ENCODE results near the gene FMNL2. TPM values are rescaled to one million over a fixed set of nuclear protein-coding genes. Genes with fewer than 3 reads are reported as not detected.

Gene FMNL2
- polyA plus RNA-seq, 1 donor: 35.3 TPM

- H3K36me3 ChIP-seq (ENCODE audit: control insufficient read depth, insufficient read depth, low read length): no peaks in the 10 kb centered on the region
- H3K4me3 ChIP-seq (ENCODE audit: low read length): no peak overlapping the region
- no peak for DNase-seq
Measured at GRCh38 chr2:152433791-152434190, 98.8 kb downstream of the FMNL2 start.

GRCh38 chr2:152434395-152435182 lies 99.6 kb downstream of the FMNL2 start:
- Histone ChIP-seq H3K4me1 (ENCODE audit: control insufficient read depth, insufficient read depth, low read length) (no peaks in the 10 kb centered on the region), H3K36me3 (ENCODE audit: control insufficient read depth, insufficient read depth, low read length) (no peaks in the 10 kb centered on the region), H3K9me3 (ENCODE audit: control insufficient read depth, low read depth, low read length) (no peaks in the 10 kb centered on the region), H3K27me3 (ENCODE audit: control insufficient read depth, insufficient read depth, low read length) (no peaks in the 10 kb centered on the region), H3K27ac (ENCODE audit: low read length) (no peak overlapping the region), H3K4me3 (ENCODE audit: low read length) (no peak overlapping the region)
- DNase-seq: peak in 1 of 2 donors; percentile 45
- no CpG with 5 or more reads among the region's 1 CpG for WGBS (ENCODE audit: insufficient coverage, low lambda C conversion rate)

More at GRCh38 chr2:152433791-152434190, 98.8 kb downstream of the FMNL2 start:
- Histone ChIP-seq H3K27ac (ENCODE audit: low read length) (no peak overlapping the region), H3K9me3 (ENCODE audit: control insufficient read depth, low read depth, low read length) (no peaks in the 10 kb centered on the region), H3K27me3 (ENCODE audit: control insufficient read depth, insufficient read depth, low read length) (no peaks in the 10 kb centered on the region), H3K4me1 (ENCODE audit: control insufficient read depth, insufficient read depth, low read length) (no peaks in the 10 kb centered on the region)
- 74% methylated on average over 2 of the region's 2 CpGs for WGBS (ENCODE audit: insufficient coverage, low lambda C conversion rate)

DNA sequence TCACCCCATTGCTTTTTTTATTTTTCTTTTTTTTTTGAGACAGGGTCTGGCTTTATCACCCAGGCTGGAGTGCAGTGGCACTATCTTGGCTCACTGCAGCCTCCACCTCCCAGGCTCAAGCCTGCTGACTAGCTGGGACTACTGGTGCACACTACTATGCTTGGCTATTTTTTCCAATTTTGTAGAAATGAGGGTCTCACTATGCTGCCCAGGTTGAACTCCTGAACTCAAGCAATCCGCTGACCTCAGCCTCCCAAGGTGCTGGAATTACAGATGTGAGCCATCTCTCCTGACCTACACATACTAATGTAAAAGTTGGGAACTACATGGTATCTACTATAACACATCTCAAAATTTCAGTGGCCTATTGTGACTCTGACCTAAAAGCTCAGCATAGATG lies 101.2 kb downstream of the FMNL2 start:
- Histone ChIP-seq H3K36me3 (ENCODE audit: control insufficient read depth, insufficient read depth, low read length) (no peaks in the 10 kb centered on the region), H3K27ac (ENCODE audit: low read length) (no peak overlapping the region), H3K4me1 (ENCODE audit: control insufficient read depth, insufficient read depth, low read length) (no peaks in the 10 kb centered on the region), H3K4me3 (ENCODE audit: low read length) (no peak overlapping the region), H3K9me3 (ENCODE audit: control insufficient read depth, low read depth, low read length) (no peaks in the 10 kb centered on the region), H3K27me3 (ENCODE audit: control insufficient read depth, insufficient read depth, low read length) (no peaks in the 10 kb centered on the region)
- no peak for DNase-seq
- WGBS (ENCODE audit: insufficient coverage, low lambda C conversion rate): no CpG with 5 or more reads among the region's 1 CpG

DNA sequence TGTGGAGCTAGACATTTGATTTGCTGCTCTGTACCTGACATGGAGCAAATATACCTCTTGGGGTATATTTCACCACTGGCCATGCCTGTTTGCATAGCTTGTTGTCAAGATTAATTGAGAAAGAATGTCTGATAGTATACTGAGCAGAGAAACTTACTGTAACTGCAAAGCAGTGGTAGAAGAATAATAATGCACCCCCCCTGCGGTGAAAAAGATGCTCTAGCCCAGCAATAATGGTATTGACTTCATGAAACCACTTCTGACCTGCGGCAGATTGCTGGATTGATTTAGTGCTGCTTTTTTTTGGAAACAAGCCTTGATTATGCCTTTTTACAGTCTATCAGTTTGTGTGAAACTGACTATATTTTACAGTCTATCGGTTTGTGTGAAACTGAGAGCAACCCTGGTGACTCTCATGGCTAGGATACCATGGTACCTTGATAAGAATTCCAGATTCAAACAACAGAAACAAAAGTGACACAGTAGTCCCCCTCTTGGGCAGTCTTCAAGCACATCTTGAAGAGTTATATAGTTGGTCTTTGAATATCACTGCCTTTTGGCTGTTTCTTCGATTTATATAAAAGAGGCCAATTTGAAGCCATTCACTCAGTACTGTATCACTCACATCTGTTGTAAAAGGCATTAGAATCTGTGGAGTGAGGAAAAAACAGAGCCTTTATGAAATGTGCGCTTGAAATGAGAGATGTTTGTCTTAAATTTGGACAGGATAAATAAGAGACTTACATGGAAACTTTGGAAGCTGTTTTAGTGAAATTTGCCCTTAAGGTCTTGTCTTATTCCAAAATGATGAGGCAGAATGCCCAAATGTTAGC lies 102.5 kb downstream of the FMNL2 start:
- Histone ChIP-seq H3K36me3 (ENCODE audit: control insufficient read depth, insufficient read depth, low read length) (no peaks in the 10 kb centered on the region), H3K4me3 (ENCODE audit: low read length) (no peak overlapping the region), H3K27me3 (ENCODE audit: control insufficient read depth, insufficient read depth, low read length) (no peaks in the 10 kb centered on the region), H3K4me1 (ENCODE audit: control insufficient read depth, insufficient read depth, low read length) (no peaks in the 10 kb centered on the region), H3K27ac (ENCODE audit: low read length) (no peak overlapping the region), H3K9me3 (ENCODE audit: control insufficient read depth, low read depth, low read length) (no peaks in the 10 kb centered on the region)
- no peak for DNase-seq
- WGBS (ENCODE audit: insufficient coverage, low lambda C conversion rate): no CpG with 5 or more reads among the region's 5 CpGs

GRCh38 chr2:152440049-152440448 lies 105.1 kb downstream of the FMNL2 start:
- no peak overlapping the region for H3K27ac ChIP-seq (ENCODE audit: low read length)
- no peak overlapping the region for H3K4me3 ChIP-seq (ENCODE audit: low read length)
- H3K27me3 ChIP-seq (ENCODE audit: control insufficient read depth, insufficient read depth, low read length): no peaks in the 10 kb centered on the region
- no peaks in the 10 kb centered on the region for H3K36me3 ChIP-seq (ENCODE audit: control insufficient read depth, insufficient read depth, low read length)
- WGBS (ENCODE audit: insufficient coverage, low lambda C conversion rate): 100% methylated on average over 2 of the region's 4 CpGs
- H3K4me1 ChIP-seq (ENCODE audit: control insufficient read depth, insufficient read depth, low read length): no peaks in the 10 kb centered on the region
- no peaks in the 10 kb centered on the region for H3K9me3 ChIP-seq (ENCODE audit: control insufficient read depth, low read depth, low read length)
- no peak for DNase-seq

DNA sequence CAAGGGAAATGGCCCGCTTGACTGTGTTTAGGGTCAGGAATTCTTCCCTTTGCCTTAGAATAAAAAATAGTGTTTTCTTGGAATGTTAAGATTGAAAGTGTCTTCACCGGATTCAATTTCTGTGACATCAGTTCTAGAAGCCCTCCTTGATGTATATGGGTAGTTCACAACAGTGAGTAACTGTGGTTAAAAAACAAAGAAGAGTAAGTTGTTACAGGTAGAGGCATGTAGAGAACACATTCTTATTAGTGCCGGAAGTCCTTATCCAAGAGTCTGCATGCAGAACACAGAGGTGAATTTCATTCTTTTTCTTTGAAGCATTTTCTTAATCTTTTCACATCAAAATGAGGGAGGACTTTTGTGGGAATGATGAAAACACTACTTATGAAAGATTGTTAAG lies 105.5 kb downstream of the FMNL2 start:
- no CpG with 5 or more reads among the region's 3 CpGs for WGBS (ENCODE audit: insufficient coverage, low lambda C conversion rate)
- DNase-seq: no peak
- Histone ChIP-seq H3K9me3 (ENCODE audit: control insufficient read depth, low read depth, low read length) (no peaks in the 10 kb centered on the region), H3K27me3 (ENCODE audit: control insufficient read depth, insufficient read depth, low read length) (no peaks in the 10 kb centered on the region), H3K4me3 (ENCODE audit: low read length) (no peak overlapping the region), H3K4me1 (ENCODE audit: control insufficient read depth, insufficient read depth, low read length) (no peaks in the 10 kb centered on the region), H3K36me3 (ENCODE audit: control insufficient read depth, insufficient read depth, low read length) (no peaks in the 10 kb centered on the region), H3K27ac (ENCODE audit: low read length) (no peak overlapping the region)

DNA sequence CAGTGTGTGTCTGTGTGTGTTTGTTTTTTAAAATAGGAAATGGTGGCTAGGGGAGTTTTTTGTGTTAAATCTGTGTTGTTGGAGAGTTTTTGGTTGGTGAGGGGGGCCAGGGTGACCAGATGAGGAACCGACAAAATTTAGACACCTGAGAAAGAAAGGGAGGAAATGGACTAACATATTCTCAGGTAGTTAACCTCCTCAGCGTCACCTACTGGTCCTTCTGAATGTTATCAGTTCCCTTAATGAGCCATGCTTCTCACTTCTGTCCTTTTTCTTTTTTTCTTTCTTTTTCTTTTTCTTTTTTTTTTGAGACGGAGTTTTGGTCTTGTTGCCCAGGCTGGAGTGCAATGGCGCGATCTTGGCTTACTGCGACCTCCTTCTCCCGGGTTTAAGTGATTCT lies 107.0 kb downstream of the FMNL2 start:
- Histone ChIP-seq H3K27me3 (ENCODE audit: control insufficient read depth, insufficient read depth, low read length) (no peaks in the 10 kb centered on the region), H3K36me3 (ENCODE audit: control insufficient read depth, insufficient read depth, low read length) (no peaks in the 10 kb centered on the region), H3K4me3 (ENCODE audit: low read length) (no peak overlapping the region), H3K27ac (ENCODE audit: low read length) (no peak overlapping the region), H3K9me3 (ENCODE audit: control insufficient read depth, low read depth, low read length) (no peaks in the 10 kb centered on the region), H3K4me1 (ENCODE audit: control insufficient read depth, insufficient read depth, low read length) (no peaks in the 10 kb centered on the region)
- 80% methylated on average over 1 of the region's 7 CpGs for WGBS (ENCODE audit: insufficient coverage, low lambda C conversion rate)
- DNase-seq: no peak

DNA sequence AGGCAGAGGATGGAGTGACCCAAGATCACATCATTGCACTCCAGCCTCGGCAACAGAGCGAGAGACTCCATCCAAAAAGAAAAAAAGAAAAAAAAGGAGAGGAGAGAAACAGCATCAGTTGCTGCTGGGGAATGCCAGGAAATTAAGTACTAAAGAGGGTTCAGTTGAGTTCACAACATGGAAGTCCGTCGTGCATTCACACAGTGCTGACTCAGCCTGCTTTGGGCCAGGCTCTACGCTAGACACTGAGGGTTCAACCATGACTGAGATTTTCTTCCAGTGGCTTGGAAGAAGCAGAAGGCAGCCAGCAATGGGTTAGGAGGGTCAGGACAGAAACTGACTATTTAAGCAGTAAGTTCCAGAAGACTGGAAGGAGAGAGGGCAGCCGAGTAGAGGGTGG lies 108.8 kb downstream of the FMNL2 start:
- H3K4me3 ChIP-seq (ENCODE audit: low read length): no peak overlapping the region
- no peaks in the 10 kb centered on the region for H3K27me3 ChIP-seq (ENCODE audit: control insufficient read depth, insufficient read depth, low read length)
- DNase-seq: no peak
- H3K36me3 ChIP-seq (ENCODE audit: control insufficient read depth, insufficient read depth, low read length): no peaks in the 10 kb centered on the region
- H3K4me1 ChIP-seq (ENCODE audit: control insufficient read depth, insufficient read depth, low read length): no peaks in the 10 kb centered on the region
- no peak overlapping the region for H3K27ac ChIP-seq (ENCODE audit: low read length)
- H3K9me3 ChIP-seq (ENCODE audit: control insufficient read depth, low read depth, low read length): no peaks in the 10 kb centered on the region
- whole genome bisulfite sequencing (ENCODE audit: insufficient coverage, low lambda C conversion rate): 100% methylated on average over 3 of the region's 6 CpGs

DNA sequence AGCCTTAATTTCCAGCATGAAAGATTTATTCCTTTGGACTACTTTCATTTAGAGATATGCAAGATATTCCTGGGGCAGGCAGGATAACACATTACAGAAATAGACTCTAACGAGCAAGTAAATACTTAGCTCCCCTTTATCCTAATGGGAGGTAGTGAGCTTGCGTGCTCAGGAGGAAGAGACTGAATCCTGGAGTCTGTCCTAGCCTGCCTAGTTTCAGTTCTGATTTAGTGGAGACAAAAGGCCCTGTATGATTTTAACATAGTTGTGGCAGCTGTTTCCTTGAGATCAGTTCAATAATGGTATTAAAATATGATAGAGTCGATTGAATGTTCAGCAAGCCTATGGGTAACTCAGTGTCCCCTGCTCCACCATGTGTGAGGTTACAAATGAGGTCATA lies 109.5 kb downstream of the FMNL2 start:
- 100% methylated on average over 1 of the region's 3 CpGs for WGBS (ENCODE audit: insufficient coverage, low lambda C conversion rate)
- Histone ChIP-seq H3K4me3 (ENCODE audit: low read length) (no peak overlapping the region), H3K36me3 (ENCODE audit: control insufficient read depth, insufficient read depth, low read length) (no peaks in the 10 kb centered on the region), H3K27ac (ENCODE audit: low read length) (no peak overlapping the region), H3K4me1 (ENCODE audit: control insufficient read depth, insufficient read depth, low read length) (no peaks in the 10 kb centered on the region), H3K9me3 (ENCODE audit: control insufficient read depth, low read depth, low read length) (no peaks in the 10 kb centered on the region), H3K27me3 (ENCODE audit: control insufficient read depth, insufficient read depth, low read length) (no peaks in the 10 kb centered on the region)
- no peak for DNase-seq

GRCh38 chr2:152445375-152445774 lies 110.4 kb downstream of the FMNL2 start:
- Histone ChIP-seq H3K27ac (ENCODE audit: low read length) (no peak overlapping the region), H3K9me3 (ENCODE audit: control insufficient read depth, low read depth, low read length) (no peaks in the 10 kb centered on the region)
- DNase-seq: no peak

More at GRCh38 chr2:152445375-152445774, 110.4 kb downstream of the FMNL2 start:
- Histone ChIP-seq H3K4me3 (ENCODE audit: low read length) (no peak overlapping the region), H3K4me1 (ENCODE audit: control insufficient read depth, insufficient read depth, low read length) (no peaks in the 10 kb centered on the region), H3K36me3 (ENCODE audit: control insufficient read depth, insufficient read depth, low read length) (no peaks in the 10 kb centered on the region), H3K27me3 (ENCODE audit: control insufficient read depth, insufficient read depth, low read length) (no peaks in the 10 kb centered on the region)
- 100% methylated on average over 1 of the region's 2 CpGs for WGBS (ENCODE audit: insufficient coverage, low lambda C conversion rate)

Data from large intestine (tissue), 3 donors.